ENCODE measurements around the gene SLC24A4.

SLC24A4 gene

DNA sequence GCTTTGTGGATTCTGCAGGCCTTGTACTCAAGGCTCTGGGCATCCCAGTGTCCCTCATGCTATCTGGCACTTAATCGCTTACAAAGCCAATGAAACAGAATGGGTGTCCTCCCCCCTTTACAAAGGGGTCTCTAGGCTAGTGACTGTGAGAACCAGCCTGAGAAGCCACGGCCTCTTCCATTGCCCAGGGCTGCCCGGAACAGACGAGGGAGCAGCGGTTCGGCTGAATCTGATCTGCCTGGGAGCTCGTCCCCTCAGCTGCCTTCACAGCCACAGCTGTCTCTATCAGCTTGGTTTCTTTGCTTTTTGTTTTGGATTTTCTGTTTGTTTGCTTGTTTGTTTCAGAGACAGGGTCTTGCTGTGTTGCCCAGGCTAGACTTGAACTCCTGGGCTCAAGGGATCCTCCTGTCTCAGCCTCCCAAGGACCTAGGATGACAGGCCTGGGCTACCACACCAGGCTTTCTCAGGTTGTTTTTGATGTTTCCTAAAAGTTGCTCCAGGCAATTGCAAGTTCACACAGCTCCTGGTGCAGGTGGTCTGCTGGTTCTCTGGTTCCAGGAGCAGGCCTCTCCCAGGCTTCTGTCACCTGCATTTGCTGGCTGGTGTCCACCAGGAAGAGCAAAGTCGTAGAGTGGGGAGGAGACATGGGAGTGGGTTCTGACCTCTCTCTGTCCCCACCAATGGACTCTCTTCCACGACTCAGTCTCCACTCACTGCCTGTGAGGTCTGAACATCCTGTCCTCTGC, 179.7 kb downstream of the SLC24A4 start:
- no peak for DNase-seq (ENCODE audit: low read depth)

DNA sequence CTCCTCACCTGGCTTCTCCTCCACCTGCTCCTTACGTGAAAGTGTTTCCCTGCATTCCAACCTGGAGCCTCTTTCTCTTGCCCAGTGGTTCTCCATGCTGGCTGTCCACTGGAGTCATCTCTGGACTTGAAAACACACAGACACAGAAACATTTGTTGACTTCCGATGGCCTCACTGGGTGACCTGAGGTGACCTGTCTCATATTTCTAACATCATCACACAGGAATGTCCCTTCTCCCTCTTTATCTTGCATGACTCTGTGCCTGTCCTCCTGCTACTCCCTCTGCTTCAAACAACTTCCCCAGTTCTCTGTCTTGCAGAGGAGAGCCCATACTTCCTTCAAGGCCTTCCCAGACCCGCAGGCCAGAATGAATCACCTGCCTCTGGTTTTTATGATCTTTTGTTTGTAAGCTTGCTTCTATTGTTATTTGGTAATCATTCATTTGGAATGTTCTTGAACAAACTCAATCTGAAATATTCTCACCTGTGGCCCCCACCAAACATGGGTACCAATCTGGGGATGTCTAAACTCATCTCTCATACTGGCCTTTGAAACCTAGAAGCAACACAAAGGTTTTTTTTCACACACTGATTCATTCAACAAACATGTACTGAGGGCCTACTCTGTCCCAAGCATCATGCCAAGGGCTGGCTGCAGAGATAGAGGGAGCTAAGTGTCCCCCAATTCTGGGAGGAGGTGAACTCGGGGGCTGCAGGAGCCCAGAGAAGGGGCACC, 181.0 kb downstream of the SLC24A4 start:
- no peak for DNase-seq (ENCODE audit: low read depth)

DNA sequence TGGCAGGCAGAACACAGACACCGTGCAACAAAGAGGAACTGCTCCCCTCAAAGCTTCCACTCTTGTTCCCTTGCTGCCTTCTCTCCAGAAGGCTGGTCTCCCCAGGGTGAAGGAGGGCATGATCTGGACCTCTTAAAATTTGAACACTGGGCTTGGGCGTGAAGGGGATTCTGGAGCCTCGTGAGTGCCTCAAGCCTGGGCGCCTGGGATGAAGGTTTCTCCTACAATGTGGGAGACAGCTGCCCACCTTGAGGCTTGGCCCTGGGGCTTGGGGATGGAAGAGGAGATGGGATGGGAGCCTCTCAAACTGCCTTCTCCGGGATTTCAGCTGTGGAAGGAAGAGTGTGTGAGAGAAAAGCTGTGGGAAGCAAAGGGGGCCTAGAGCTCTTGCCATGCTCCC, 182.9 kb downstream of the SLC24A4 start:
- no peak for DNase-seq (ENCODE audit: low read depth)

DNA sequence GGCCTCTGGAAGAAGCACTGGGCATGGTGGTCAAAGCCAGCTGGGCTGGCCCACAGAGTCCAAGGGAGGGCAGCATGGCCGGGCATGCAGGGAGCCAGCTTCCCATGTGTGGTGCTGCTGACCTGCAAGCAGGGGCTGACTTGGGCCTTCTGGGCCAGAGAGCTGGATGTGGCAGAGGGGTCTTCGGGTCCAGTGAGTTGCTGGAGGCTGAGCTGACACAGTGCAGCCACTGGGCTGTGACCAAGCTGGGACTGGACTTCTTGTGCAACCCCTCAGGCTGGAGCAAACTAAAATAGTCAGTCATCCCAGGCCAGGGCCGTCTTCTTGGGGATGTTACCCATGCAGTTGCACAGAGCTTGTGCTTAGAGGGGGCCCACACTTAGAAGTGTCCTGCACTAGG, 183.3 kb downstream of the SLC24A4 start:
- no peak for DNase-seq (ENCODE audit: low read depth)

DNA sequence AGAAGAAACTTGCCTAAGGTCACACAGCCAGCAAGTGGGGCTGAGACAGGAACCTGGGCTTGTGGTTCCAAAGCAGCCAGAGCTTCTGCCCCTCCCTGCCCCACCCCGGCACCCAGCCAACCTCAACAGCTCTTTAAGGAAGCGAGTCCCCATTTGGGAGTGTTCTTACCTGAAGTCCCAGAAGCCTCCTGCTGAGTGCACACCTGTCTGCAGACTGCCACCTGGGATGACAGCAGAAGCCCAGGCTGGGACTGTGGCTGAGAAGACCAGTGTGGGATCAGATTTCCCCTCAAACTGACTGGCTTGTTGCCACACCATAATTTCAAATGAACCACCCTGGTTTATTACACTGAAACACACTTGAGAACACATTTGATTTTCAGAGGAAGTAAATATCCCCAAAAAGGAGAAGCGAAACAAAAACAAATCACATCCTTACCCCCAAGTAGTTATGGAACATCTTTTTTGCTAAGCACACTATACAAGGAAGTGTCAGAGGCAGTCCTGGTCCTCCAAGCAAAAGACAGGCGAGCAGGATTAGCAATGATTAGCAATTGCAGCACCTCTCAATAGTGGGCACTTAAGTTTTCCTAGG, 184.3 kb downstream of the SLC24A4 start:
- DNase-seq (ENCODE audit: low read depth) = no peak

DNA sequence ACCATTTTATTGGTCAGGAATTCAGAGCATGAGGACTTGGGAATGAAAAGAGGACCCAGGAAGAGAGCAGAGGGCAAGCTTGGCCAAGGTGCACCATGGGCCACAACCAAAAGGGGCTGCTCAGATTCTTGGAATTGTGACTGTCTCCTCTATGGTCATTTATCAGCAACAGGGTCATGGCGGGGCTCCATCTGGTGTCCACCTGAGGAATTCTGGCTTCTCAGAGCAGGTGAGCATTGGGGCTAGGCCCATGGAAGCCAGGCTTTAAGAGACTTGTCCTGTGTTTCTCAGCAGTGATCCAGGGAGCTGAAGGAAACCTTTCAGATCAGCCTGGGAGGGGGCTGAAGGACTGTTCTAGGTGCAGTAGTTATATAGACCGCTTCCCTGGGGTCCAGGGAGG, 188.0 kb downstream of the SLC24A4 start:
- no peak for DNase-seq (ENCODE audit: low read depth)

DNA sequence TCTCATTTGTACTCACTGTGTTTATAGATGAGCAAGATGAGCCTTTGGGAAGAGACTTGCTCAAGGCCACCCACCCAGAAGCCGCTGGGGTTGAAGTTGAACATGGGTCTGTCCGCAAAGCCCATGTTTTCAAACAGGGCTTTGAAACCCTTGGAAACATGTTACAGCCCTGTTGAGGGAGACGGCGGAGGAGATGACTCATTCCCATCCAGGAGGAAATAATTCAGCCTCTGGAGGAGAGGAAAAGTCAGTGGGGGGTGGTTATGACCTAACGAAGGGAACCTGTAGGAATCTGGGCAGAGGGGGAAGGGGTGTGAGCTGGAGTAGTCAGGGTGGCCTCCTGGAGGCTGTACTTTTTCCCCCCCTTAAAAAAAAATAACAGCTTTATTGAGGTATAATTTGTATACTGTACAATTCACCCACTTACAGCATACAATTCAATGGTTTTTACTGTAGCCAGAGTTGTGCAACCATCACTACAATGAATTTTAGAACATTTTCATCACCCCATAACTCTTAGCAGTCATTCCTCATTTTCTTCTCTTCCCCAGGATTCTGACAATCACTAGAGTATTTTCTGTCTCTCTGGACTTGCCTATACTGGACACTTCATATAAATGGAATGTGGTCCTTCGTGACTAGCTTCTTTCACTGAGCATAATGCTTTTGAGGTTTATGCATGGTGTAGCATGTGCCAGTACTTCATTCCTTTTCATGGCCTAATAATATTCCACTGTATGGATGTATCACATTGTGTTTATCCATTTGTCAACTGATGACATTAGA, 188.7 kb downstream of the SLC24A4 start:
- no peak for DNase-seq (ENCODE audit: low read depth)

DNA sequence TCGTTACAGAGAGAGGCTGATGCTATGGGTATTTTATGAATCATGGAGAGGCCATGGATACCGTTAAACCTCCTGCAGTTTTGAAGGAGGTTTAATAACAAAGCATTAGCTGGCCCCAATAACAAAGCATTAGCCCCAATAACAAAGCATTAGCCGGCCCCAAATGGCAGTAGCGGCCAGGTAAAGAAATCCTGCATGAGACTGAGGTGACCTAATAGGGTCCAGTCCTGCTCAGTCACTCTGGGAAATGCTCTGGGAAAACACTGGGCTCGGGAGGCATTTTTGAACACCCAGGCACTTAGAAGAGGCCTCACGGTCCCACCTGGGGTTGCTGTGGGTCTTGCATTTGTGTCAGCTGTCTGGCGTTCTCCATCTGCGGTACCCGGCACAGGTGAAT, 189.8 kb downstream of the SLC24A4 start:
- no peak for DNase-seq (ENCODE audit: low read depth)

DNA sequence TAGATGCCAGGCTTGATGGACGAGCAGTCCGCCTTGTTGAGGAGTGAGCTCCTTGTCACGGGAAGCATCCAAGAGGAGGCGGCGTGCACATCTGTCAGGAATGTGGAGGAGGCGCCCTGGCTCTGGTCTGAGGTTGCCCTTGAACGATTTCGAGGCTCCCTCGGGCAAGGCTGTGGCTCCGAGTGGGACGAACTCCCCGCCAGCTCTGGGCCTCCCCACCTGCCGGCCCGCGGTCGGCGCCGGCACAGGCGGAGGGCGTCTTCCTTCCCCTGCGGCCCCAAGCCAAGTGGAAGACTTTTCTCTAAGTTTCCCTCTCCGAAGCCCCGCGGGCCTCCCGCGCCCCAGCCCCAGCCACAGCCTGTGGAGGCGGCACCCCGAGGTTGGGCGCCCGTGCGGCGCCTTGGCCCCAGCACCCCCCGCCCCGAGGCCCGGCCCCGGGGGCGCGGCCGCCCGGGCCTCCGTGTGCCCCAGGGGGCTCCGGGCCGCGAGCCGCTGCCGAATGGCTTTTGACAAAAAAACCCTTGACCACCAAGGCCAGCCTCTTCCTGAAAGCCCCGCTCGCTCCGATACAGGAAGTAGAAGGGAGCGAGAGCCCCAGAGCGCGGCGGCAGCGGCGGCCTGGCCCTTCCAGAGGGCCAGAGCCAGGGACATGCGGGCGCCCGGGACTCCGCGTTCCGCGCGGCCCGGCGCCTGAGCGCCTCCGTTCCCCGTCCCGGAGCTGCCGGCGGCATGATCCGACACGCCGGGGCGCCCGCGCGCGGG, 190.4 kb downstream of the SLC24A4 start, which contains the start of gene RIN3:
TSS of gene RIN3 (plus strand) at position 578 of the 762 bp plus-strand sequence. CDS start at position 730, 152 bp downstream.
- DNase-seq (ENCODE audit: low read depth) = no peak

DNA sequence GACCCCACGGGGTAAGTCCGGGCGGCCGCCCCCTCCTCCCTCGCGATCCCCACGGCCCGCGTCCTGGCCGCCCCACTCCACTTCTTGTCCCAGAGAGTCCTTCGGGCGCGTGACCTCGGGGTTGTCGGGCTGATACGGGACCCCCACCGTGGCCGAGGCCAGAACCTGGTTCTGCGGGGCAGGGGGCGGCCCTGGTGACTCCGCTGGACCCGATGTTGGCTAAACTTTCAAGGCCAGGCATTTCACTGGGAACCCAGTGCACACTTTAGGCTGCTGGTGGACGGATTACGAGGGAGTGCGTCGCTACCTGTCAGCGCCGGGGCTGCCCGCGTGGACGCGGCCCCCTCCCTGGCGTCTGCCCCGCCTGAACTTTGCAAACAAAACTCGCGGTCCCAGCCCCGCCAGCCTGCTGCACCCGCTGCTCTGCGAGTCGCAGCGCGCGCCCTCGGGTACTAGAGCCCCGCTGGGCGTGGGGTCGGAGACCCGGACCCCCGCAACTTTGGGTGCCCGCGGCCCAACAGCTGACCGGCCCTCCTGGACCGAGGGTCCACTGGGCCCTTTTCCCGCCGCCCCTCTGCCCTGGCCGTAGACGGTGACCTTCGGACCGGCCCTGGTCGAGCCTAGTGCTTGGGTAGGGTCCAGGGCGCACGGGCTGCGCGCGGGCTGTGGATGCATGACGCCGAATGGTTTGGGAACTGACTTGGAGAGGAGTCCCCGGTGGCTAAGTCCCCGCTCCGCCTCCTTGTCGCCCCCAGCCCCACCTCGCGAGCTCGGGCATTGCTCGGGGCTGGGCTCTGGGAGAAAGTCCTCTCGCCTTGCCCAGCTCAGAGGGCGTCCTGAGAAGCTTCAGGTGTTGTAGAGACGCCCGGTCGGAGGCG, 191.2 kb downstream of the SLC24A4 start:
- DNase-seq (ENCODE audit: low read depth) = no peak

DNA sequence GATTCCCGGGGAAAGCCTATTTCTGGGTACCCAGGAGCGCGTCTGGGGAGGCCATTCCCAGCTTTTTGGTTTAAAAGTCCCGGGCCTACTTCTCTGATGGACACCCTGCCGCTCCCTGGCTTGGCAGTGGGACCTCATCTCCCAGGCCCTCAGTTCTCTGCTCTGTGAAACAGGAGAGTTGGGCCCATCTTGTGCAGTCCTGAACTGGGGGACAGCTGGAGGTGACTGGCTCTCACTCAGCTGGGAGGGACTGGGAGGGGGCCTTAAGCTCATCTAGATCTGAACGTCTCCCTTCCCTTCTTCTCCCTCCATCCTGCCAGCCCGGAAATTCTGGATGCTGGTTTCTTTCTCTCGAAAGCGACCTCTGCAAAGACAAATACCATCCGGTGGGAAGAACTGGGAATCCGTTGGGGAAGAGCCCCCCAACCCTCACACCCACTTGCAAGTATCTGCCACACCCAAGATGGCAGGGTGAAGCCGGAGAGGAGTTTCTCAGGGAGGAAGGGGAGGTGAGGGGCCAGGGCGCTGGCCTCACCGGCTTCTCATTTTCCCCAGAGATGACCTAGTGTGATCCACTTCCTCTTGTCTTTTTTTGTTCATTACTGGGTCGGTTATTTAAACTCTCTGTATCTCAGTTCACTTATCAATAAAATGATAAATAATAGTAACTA, 192.0 kb downstream of the SLC24A4 start:
- no peak for DNase-seq (ENCODE audit: low read depth)

DNA sequence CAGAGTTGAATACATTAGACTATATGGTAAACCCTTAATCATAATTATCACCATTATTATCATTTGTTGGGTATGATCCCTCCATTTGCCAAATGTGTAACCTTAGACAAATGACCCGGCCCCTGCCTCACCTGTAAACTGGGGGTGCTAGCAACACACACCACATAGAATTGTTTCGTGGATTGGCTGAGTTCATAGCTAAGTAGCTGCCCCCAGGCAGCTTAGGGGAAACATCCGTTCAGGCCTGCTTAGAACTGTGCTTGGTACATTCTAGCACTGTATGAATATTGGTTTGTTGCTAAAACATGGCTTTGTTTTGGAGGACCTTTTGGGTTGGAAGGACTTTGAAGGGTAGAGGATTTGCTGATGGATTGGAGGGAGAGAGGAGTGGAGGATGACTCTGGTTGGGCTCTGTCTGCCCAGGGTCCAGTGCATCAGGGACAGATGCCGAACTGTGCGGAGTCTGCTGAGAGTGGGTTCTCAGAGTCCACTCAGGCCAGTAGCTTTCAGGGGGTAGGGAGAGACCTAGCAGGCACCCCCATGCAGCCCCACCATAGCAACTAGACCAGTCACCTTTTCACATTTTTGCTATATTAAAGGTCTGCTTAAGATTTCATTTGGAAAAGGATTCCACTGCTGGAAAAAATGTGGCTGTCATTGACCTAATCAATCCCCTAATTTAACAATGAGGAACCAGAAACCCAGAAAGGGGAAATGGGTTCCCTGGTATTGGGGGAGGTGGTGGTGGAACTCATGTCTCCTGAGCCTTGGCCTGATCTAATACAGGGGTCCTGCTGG, 192.8 kb downstream of the SLC24A4 start:
- DNase-seq (ENCODE audit: low read depth) = no peak

DNA sequence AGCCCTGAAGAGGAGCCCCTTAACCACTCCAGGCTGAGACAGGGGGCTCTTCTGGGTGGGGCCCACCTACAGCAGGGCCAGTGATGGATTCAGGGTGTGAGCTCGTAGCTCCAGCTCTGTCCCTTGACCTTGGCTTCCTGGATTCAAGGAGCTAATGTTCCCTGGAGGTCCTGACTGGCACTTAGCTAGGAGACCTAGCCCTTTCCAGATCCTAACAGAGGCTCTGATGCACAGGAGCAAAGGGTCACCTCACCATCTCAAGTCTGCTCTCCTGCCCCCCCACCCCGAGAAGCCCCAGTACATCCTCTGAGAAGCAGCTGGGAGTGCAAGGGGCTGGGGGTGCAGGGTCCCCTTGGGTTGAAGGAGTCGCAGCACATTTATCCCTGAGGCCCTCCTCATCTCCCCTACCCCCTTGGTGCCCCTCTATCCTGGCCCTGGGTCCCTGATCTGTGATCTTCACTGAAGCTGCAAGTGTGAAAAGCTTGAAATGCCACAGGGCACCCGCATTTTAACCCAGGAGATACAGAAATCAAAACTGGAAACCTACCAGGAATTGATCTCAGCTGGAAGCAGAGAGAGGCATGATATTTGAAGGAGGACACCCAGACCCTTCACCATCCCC, 193.5 kb downstream of the SLC24A4 start:
- DNase-seq (ENCODE audit: low read depth) = no peak

DNA sequence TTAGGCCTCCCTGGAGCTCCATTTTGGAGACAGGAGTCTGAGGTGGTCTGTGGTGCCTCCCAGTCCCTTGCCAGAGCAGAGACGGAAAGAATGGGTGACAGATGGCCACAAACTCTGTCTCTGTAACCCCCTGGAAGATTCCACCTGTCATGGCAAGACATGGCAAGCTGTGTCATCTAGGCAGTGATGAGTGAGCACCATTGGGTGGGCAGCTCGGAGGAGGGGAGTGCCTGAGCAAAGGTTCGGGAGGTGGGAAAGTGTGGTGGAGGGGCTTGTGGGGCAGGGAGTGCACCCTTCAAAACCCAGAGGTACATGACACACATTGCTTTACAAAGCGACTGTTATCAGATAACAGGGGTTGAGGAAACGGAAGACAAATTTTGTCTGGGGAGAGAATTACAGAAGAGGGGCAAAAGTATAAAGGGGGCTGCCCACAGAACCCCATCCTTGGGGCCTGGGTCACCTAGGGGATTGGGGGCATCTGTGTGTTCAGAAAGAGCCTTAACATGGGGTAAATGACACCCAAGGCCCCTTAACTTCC, 194.1 kb downstream of the SLC24A4 start:
- no peak for DNase-seq (ENCODE audit: low read depth)

DNA sequence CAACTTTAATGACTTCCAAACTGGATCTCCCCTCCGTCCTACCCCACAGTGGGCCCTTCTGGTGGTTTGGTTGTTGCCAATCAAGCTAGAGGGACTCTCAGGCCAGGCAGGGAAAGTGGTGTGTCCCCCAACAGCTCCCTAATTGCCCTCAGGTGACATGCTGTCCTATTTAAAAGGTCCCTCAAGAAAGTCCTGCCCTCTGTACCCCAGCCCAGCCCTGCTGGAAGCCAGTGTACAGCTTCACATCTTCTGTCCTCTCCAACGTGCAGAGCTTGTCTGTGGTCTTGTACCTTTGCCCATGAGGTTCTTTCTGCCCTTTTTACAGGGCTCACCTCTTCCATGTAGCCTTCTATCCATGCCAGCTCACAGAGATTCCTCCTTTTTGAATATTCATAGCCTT, 194.8 kb downstream of the SLC24A4 start:
- DNase-seq (ENCODE audit: low read depth) = no peak

DNA sequence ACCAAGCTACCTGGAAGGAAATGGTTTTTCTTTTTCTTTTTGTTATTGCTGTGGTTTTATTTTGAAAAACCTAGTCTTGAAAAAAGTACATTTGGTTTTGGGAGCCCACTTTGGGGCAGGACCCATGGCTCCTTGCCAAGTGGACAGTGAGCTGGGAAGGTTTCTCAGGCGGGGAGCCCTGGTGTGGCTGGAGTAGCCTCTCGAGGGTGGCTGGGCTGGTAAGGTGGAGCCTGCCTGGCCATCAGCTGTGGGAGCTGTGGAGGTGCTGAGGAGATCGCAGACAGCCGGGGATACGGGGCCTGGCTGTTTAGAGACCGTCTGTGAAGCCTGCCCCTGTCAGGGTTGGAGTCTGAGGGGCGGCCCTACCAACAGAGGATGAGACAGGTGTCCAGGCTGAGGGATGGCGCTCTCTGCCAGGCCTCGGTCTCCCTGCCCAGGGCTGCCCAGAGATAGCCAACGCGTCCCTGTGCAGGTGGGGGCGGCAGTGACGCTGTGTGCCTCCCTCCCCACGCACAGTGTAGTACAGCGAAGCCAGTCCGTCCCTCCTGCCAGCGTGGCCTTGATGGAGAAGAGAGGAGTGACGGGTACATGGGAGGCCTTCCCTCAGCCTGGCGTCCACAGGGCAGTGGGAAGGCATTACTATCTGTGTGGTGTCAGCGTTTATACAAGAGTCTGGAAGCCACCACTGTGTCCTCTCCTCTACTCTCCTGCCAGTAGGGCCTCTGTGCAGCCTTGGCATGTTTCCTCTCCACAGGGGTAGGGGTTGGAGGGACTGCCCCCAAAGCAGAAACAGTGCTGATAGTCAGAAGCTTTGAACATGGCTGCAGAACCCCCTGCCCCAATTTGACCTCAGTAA, 196.5 kb downstream of the SLC24A4 start:
- DNase-seq (ENCODE audit: low read depth) = no peak
